Suppressor macrophage treated with lipopolysaccharide for 4 hours (primary cell): ENCODE results near the gene CHMP5.
"Not testable (repeated sequence)": the region's sequence is repeated elsewhere in the genome, so short reads cannot be mapped to it uniquely, and the experiment has no call there.

ENCODE experiments used
- DNase-seq: peaks from one replicate; pipeline ENCODE4 v3.0.0-alpha.2; 2020

CHMP5 gene

GRCh38 chr9:33285502-33285901 is 20.7 kb downstream of the CHMP5 start:
- no peak for DNase-seq

- DNase-seq: peak; percentile 74
Observed at GRCh38 chr9:33287087-33287490, 22.2 kb downstream of the CHMP5 start.

- no peak for DNase-seq
Observed at GRCh38 chr9:33288235-33288634, 23.4 kb downstream of the CHMP5 start.

GRCh38 chr9:33288828-33289483 is 24.1 kb downstream of the CHMP5 start:
- no peak for DNase-seq

GRCh38 chr9:33289496-33289895 is 24.6 kb downstream of the CHMP5 start:
- peak; percentile 25 for DNase-seq

GRCh38 chr9:33289936-33290246 is 25.0 kb downstream of the CHMP5 start:
- DNase-seq: no peak

GRCh38 chr9:33290247-33291030 is 25.6 kb downstream of the CHMP5 start, which contains the start of gene NFX1:
NFX1 (plus strand) TSS chr9:33290516; CDS start chr9:33290573, 57 bp downstream.
- peak; percentile 99 for DNase-seq

GRCh38 chr9:33291031-33291397 is 26.2 kb downstream of the CHMP5 start:
- no peak for DNase-seq

- no peak for DNase-seq
Observed at GRCh38 chr9:33291901-33292300, 27.1 kb downstream of the CHMP5 start.

- DNase-seq: no peak
Observed at GRCh38 chr9:33293782-33294181, 28.9 kb downstream of the CHMP5 start.

GRCh38 chr9:33294670-33295432 is 30.0 kb downstream of the CHMP5 start:
- no peak for DNase-seq

- DNase-seq: peak; percentile 72
Observed at GRCh38 chr9:33295571-33295970, 30.7 kb downstream of the CHMP5 start.

GRCh38 chr9:33297432-33297831 is 32.6 kb downstream of the CHMP5 start:
- DNase-seq: peak; percentile 86

GRCh38 chr9:33300546-33300945 is 35.7 kb downstream of the CHMP5 start:
- DNase-seq: no peak

GRCh38 chr9:33304362-33304761 is 39.5 kb downstream of the CHMP5 start:
- peak; percentile 12 for DNase-seq

GRCh38 chr9:33306037-33306436 is 41.2 kb downstream of the CHMP5 start:
- peak; percentile 16 for DNase-seq

- DNase-seq: no peak
Observed at GRCh38 chr9:33307067-33307466, 42.2 kb downstream of the CHMP5 start.

GRCh38 chr9:33309903-33310302 is 45.1 kb downstream of the CHMP5 start:
- no peak for DNase-seq

- DNase-seq: no peak
Observed at GRCh38 chr9:33310748-33311147, 45.9 kb downstream of the CHMP5 start.

GRCh38 chr9:33311953-33312352 is 47.1 kb downstream of the CHMP5 start:
- DNase-seq: no peak

GRCh38 chr9:33315371-33315770 is 50.5 kb downstream of the CHMP5 start:
- no peak for DNase-seq

- DNase-seq: not testable (repeated sequence)
Observed at GRCh38 chr9:33317136-33317535, 52.3 kb downstream of the CHMP5 start.

- DNase-seq: no peak
Observed at GRCh38 chr9:33318225-33318624, 53.4 kb downstream of the CHMP5 start.

GRCh38 chr9:33318781-33319180 is 53.9 kb downstream of the CHMP5 start:
- no peak for DNase-seq
